GM10266 (cell line): ENCODE results near the gene THAP10.

Experiments
- DNase-seq: peaks from one replicate; pipeline ENCODE4 v3.0.0; 2012; ENCODE audit errors: extremely low spot score
- CTCF ChIP-seq: IDR thresholded peaks from 2 replicates; pipeline ENCODE4 v1.5.1; 2012; ENCODE audit warnings: mild to moderate bottlenecking, low read depth; ENCODE audit not compliant: control insufficient read depth, insufficient read depth; ENCODE audit errors: missing control alignments

Gene THAP10

GRCh38 chr15:70923311-70924080, 31.3 kb upstream of the THAP10 start:
- no peak for DNase-seq
- no peak for TF ChIP-seq CTCF

DNA sequence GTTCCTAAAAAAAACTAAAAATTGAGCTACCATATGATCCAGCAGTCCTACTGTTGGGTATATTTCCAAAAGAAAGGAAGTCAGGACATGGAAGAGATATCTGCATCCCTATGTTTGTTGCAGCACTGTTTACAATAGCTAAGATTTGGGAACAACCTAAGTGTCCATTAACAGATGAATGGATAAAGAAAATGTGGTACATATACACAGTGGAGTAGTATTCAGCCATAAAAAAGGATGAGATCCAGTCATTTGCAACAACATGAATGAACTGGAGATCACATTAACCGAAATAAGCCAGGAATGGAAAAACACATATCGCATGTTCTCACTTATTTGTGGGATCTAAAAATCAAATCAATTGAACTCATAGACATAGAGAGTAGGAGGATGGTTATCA, 29.9 kb upstream of the THAP10 start:
- no peak for TF ChIP-seq CTCF
- no peak for DNase-seq

DNA sequence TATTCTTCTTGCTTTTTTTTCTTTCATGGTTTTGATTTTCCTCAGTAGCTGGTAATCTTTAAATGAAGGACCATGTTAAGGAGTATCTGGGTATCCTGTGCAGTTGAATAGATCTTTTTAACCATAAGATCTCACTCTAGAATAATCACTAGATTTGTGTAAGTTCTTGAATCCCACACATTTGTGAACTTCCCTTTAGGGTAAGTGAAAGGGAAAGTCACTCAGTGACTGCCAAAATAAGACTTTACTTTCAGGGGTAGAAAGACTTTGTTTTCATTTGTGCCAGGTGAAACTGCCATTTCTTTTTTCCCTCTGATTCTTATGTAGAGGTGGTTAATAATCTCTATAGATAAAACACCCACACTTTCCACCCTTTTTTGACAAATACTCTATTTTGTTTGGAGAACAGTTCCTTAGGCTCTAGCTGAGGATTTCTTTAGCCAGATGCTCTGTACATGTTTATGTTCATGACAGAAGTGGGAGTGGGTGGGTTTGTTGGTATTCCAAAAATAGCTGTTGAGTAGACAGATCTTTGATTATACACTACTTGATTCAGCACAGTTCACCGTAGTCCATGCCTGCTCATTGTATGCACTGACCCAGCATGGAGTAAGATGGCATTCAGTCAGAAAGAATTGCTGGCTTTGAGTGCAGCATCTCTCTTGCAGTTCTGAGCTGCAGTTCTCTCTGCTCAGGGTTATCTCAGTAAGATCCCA, 28.9 kb upstream of the THAP10 start:
- TF ChIP-seq CTCF, result no peak
- DNase-seq, result peak; percentile 43

- DNase-seq, result no peak
- TF ChIP-seq CTCF, result no peak
These were observed 25.7 kb upstream of the THAP10 start for GRCh38 chr15:70917955-70918354.

DNA sequence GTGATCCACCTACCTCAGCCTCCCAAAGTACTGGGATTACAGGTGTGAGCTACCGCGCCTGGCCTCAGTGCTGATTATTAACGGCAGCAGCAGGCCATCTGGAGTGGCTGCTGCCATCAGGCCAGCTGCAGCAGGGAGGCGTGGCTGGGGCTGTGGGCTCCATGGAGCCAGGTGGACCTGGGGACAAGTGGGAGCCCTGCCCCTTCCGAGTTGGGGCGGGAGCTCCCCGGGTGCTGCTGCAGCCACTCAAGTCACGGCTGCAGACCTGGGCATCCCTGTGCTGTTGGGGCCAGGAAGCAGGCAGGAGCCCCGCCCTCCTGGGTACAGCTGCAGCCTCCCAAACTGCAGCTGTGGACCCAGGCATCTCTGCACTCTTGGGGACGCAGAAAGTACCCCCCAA, 24.3 kb upstream of the THAP10 start:
- DNase-seq, result no peak
- no peak for TF ChIP-seq CTCF

DNA sequence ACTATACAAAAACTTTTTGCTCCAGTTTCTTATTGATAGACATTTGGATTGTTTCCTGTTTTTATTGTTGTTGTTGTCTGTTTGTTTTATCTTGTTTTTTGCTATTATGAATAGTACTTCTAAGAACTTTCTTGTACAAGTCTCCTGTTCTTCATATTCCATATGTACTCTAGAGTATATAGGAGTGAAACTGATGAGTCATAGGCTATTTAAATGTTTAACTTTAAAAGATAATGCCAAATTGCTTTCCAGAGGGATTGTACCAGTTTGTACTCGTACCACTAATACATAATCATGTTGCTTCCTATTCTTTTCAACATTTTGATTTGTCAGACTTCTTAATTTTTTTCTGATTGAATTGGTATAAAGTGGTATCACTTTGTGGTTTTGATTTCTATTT, 20.0 kb upstream of the THAP10 start:
- TF ChIP-seq CTCF, result no peak

GRCh38 chr15:70910958-70911357, 18.7 kb upstream of the THAP10 start:
- no peak for TF ChIP-seq CTCF
- DNase-seq, result no peak

More for the DNA sequence above, 20.0 kb upstream of the THAP10 start:
- no peak for DNase-seq
